Measurements from ENCODE around the gene PRDM2. TPM values are rescaled to one million over a fixed set of nuclear protein-coding genes. Genes with fewer than 3 reads are reported as not detected.
"Not testable (repeated sequence)": the region's sequence is repeated elsewhere in the genome, so short reads cannot be mapped to it uniquely, and the experiment has no call there.

Gene PRDM2
- total RNA-seq, 5 donors from 2014 or later (not counting 1 experiment from before 2014, with no cell fraction given): 93.3 to 162 (median 99.4) TPM

GRCh38 chr1:13679651-13680050, 20.3 kb upstream of the PRDM2 start:
- Histone ChIP-seq H3K4me1 (ENCODE audit: control insufficient read depth in 1 of 2, extremely low read depth in 1 of 2, insufficient read depth in 2 of 2, low read length in 2 of 2) (no peaks in the 10 kb centered on the region), H3K27me3 (replicated peaks in 1 of 2; ENCODE audit: control insufficient read depth in 2 of 2, extremely low read depth in 1 of 2, insufficient read depth in 2 of 2, low read length in 1 of 2) (peaks cover 0 to 6% of the 10 kb centered on the region in 2 experiments), H3K36me3 (ENCODE audit: control insufficient read depth in 2 of 2, extremely low read depth in 1 of 2, insufficient read depth in 1 of 2, low read length in 1 of 2) (no peaks in the 10 kb centered on the region), H3K9me3 (no peaks in the 10 kb centered on the region), H3K27ac (ENCODE audit: low read length) (no peak overlapping the region), H3K4me3 (ENCODE audit: control insufficient read depth in 1 of 2, extremely low read depth in 1 of 2, low read length in 1 of 2) (no peak overlapping the region)
- Mint-ChIP-seq H3K4me3 (no peak overlapping the region), H3K27me3 (peaks cover 10 to 15% of the 10 kb centered on the region in 2 donors), H3K4me1 (no peaks in the 10 kb centered on the region), H3K9me3 (no peaks in the 10 kb centered on the region), H3K27ac (no peak overlapping the region), H3K36me3 (no peaks in the 10 kb centered on the region)
- ChIA-PET POLR2A (interaction anchor here in 1 of 2 donors (0.7 kb wide), 1 partner anchor 19 kb away, joined by 8 read pairs; no protein-coding TSS in a partner anchor), CTCF (interaction anchor here in 1 of 2 donors (0.6 kb wide), 1 partner anchor 22 kb away, joined by 3 read pairs; no protein-coding TSS in a partner anchor)
- DNase-seq (no peak), ATAC-seq (replicated peaks in 1 of 4) (no peak)
- WGBS (ENCODE audit: insufficient coverage): no CpG with 5 or more reads among the region's 3 CpGs

GRCh38 chr1:13680609-13681008, 19.4 kb upstream of the PRDM2 start:
- peaks cover 8 to 15% of the 10 kb centered on the region in 2 donors for H3K27me3 Mint-ChIP-seq
- DNase-seq; H3K4me3 Mint-ChIP-seq; H3K27ac ChIP-seq (ENCODE audit: low read length); H3K4me1 ChIP-seq (ENCODE audit: control insufficient read depth in 1 of 2, extremely low read depth in 1 of 2, insufficient read depth in 2 of 2, low read length in 2 of 2); H3K4me3 ChIP-seq (ENCODE audit: control insufficient read depth in 1 of 2, extremely low read depth in 1 of 2, low read length in 1 of 2); H3K9me3 ChIP-seq; ATAC-seq (replicated peaks in 1 of 4); H3K4me1 Mint-ChIP-seq; CTCF ChIA-PET; H3K27ac Mint-ChIP-seq; H3K9me3 Mint-ChIP-seq; H3K36me3 Mint-ChIP-seq; H3K36me3 ChIP-seq (ENCODE audit: control insufficient read depth in 2 of 2, extremely low read depth in 1 of 2, insufficient read depth in 1 of 2, low read length in 1 of 2); H3K27me3 ChIP-seq (replicated peaks in 1 of 2; ENCODE audit: control insufficient read depth in 2 of 2, extremely low read depth in 1 of 2, insufficient read depth in 2 of 2, low read length in 1 of 2): not testable (repeated sequence)
- POLR2A ChIA-PET: interaction anchor here in 1 of 2 donors (0.7 kb wide), 1 partner anchor 18 kb away, joined by 8 read pairs; no protein-coding TSS in a partner anchor
- no CpG with 5 or more reads among the region's 9 CpGs for WGBS (ENCODE audit: insufficient coverage)

- H3K27ac ChIP-seq (ENCODE audit: low read length): no peak overlapping the region
- WGBS (ENCODE audit: insufficient coverage): no CpG with 5 or more reads among the region's 1 CpG
- H3K36me3 ChIP-seq (ENCODE audit: control insufficient read depth in 2 of 2, extremely low read depth in 1 of 2, insufficient read depth in 1 of 2, low read length in 1 of 2): no peaks in the 10 kb centered on the region
- Mint-ChIP-seq H3K27me3 (peaks cover 6 to 15% of the 10 kb centered on the region in 2 donors), H3K27ac (no peak overlapping the region), H3K4me1 (no peaks in the 10 kb centered on the region), H3K9me3 (no peaks in the 10 kb centered on the region), H3K36me3 (no peaks in the 10 kb centered on the region), H3K4me3 (no peak overlapping the region)
- DNase-seq (no peak), ATAC-seq (replicated peaks in 1 of 4) (no peak)
- POLR2A ChIA-PET: no interaction called here
- CTCF ChIA-PET: no interaction called here
- H3K9me3 ChIP-seq: no peaks in the 10 kb centered on the region
- H3K27me3 ChIP-seq (replicated peaks in 1 of 2; ENCODE audit: control insufficient read depth in 2 of 2, extremely low read depth in 1 of 2, insufficient read depth in 2 of 2, low read length in 1 of 2): peaks cover 0 to 8% of the 10 kb centered on the region in 2 experiments
- H3K4me1 ChIP-seq (ENCODE audit: control insufficient read depth in 1 of 2, extremely low read depth in 1 of 2, insufficient read depth in 2 of 2, low read length in 2 of 2): no peaks in the 10 kb centered on the region
- H3K4me3 ChIP-seq (ENCODE audit: control insufficient read depth in 1 of 2, extremely low read depth in 1 of 2, low read length in 1 of 2): no peak overlapping the region
Measured at GRCh38 chr1:13681921-13682320, 18.1 kb upstream of the PRDM2 start.

GRCh38 chr1:13682444-13682843, 17.5 kb upstream of the PRDM2 start:
- H3K9me3 ChIP-seq: no peaks in the 10 kb centered on the region
- Mint-ChIP-seq H3K4me3 (no peak overlapping the region), H3K27me3 (peaks cover 6 to 15% of the 10 kb centered on the region in 2 donors), H3K9me3 (no peaks in the 10 kb centered on the region), H3K4me1 (no peaks in the 10 kb centered on the region), H3K27ac (no peak overlapping the region), H3K36me3 (no peaks in the 10 kb centered on the region)
- no peaks in the 10 kb centered on the region for H3K36me3 ChIP-seq (ENCODE audit: control insufficient read depth in 2 of 2, extremely low read depth in 1 of 2, insufficient read depth in 1 of 2, low read length in 1 of 2)
- CTCF ChIA-PET: no interaction called here
- WGBS (ENCODE audit: insufficient coverage): no CpG with 5 or more reads among the region's 3 CpGs
- DNase-seq: no peak
- H3K4me3 ChIP-seq (ENCODE audit: control insufficient read depth in 1 of 2, extremely low read depth in 1 of 2, low read length in 1 of 2): no peak overlapping the region
- ATAC-seq (replicated peaks in 1 of 4): no peak
- H3K27ac ChIP-seq (ENCODE audit: low read length): no peak overlapping the region
- H3K4me1 ChIP-seq (ENCODE audit: control insufficient read depth in 1 of 2, extremely low read depth in 1 of 2, insufficient read depth in 2 of 2, low read length in 2 of 2): no peaks in the 10 kb centered on the region
- POLR2A ChIA-PET: interaction anchor here in 1 of 2 donors (0.7 kb wide), 1 partner anchor 89 kb away, joined by 3 read pairs; no protein-coding TSS in a partner anchor
- peaks cover 0 to 8% of the 10 kb centered on the region in 2 experiments for H3K27me3 ChIP-seq (replicated peaks in 1 of 2; ENCODE audit: control insufficient read depth in 2 of 2, extremely low read depth in 1 of 2, insufficient read depth in 2 of 2, low read length in 1 of 2)

- H3K4me1 Mint-ChIP-seq: no peaks in the 10 kb centered on the region
- no peak for ATAC-seq (replicated peaks in 1 of 4)
- POLR2A ChIA-PET: interaction anchor here in 1 of 2 donors (0.7 kb wide), 1 partner anchor 89 kb away, joined by 3 read pairs; no protein-coding TSS in a partner anchor
- peaks cover 9 to 10% of the 10 kb centered on the region in 2 donors for H3K27me3 Mint-ChIP-seq
- peaks cover 0 to 8% of the 10 kb centered on the region in 2 experiments for H3K27me3 ChIP-seq (replicated peaks in 1 of 2; ENCODE audit: control insufficient read depth in 2 of 2, extremely low read depth in 1 of 2, insufficient read depth in 2 of 2, low read length in 1 of 2)
- H3K4me3 Mint-ChIP-seq: no peak overlapping the region
- H3K36me3 Mint-ChIP-seq: no peaks in the 10 kb centered on the region
- CTCF ChIA-PET: no interaction called here
- H3K27ac ChIP-seq (ENCODE audit: low read length): no peak overlapping the region
- WGBS (ENCODE audit: insufficient coverage): 38% methylated on average over 1 of the region's 7 CpGs
- no peaks in the 10 kb centered on the region for H3K9me3 ChIP-seq
- no peaks in the 10 kb centered on the region for H3K4me1 ChIP-seq (ENCODE audit: control insufficient read depth in 1 of 2, extremely low read depth in 1 of 2, insufficient read depth in 2 of 2, low read length in 2 of 2)
- no peak overlapping the region for H3K27ac Mint-ChIP-seq
- no peaks in the 10 kb centered on the region for H3K36me3 ChIP-seq (ENCODE audit: control insufficient read depth in 2 of 2, extremely low read depth in 1 of 2, insufficient read depth in 1 of 2, low read length in 1 of 2)
- H3K4me3 ChIP-seq (ENCODE audit: control insufficient read depth in 1 of 2, extremely low read depth in 1 of 2, low read length in 1 of 2): no peak overlapping the region
- no peaks in the 10 kb centered on the region for H3K9me3 Mint-ChIP-seq
- no peak for DNase-seq
Measured at GRCh38 chr1:13683206-13683605, 16.8 kb upstream of the PRDM2 start.

- DNase-seq: no peak
- Mint-ChIP-seq H3K36me3 (no peaks in the 10 kb centered on the region), H3K27ac (no peak overlapping the region), H3K4me3 (no peak overlapping the region), H3K9me3 (peaks cover 0 to 6% (median 0%) of the 10 kb centered on the region in 3 donors), H3K27me3 (peaks cover 13 to 14% of the 10 kb centered on the region in 2 donors), H3K4me1 (no peaks in the 10 kb centered on the region)
- Histone ChIP-seq H3K4me3 (ENCODE audit: control insufficient read depth in 1 of 2, extremely low read depth in 1 of 2, low read length in 1 of 2) (no peak overlapping the region), H3K27ac (ENCODE audit: low read length) (no peak overlapping the region), H3K9me3 (no peaks in the 10 kb centered on the region), H3K36me3 (ENCODE audit: control insufficient read depth in 2 of 2, extremely low read depth in 1 of 2, insufficient read depth in 1 of 2, low read length in 1 of 2) (no peaks in the 10 kb centered on the region), H3K4me1 (ENCODE audit: control insufficient read depth in 1 of 2, extremely low read depth in 1 of 2, insufficient read depth in 2 of 2, low read length in 2 of 2) (no peaks in the 10 kb centered on the region), H3K27me3 (replicated peaks in 1 of 2; ENCODE audit: control insufficient read depth in 2 of 2, extremely low read depth in 1 of 2, insufficient read depth in 2 of 2, low read length in 1 of 2) (peaks cover 0 to 8% of the 10 kb centered on the region in 2 experiments)
- ChIA-PET CTCF (no interaction called here), POLR2A (interaction anchor here in 1 of 2 donors (0.7 kb wide), 1 partner anchor 13 kb away, joined by 3 read pairs; the partner anchor contains the start of gene PRDM2)
- WGBS (ENCODE audit: insufficient coverage): no CpG with 5 or more reads among the region's 6 CpGs
- ATAC-seq (replicated peaks in 1 of 4): peak in 1 of 4 experiments; percentile 32
Measured at GRCh38 chr1:13687151-13687715, 12.8 kb upstream of the PRDM2 start.
